Naive B cell (primary cell): ENCODE results near the gene COL19A1. TPM values are rescaled to one million over a fixed set of nuclear protein-coding genes. Genes with fewer than 3 reads are reported as not detected.
"Not testable (repeated sequence)": the region's sequence is repeated elsewhere in the genome, so short reads cannot be mapped to it uniquely, and the experiment has no call there.

Experiments used
- ATAC-seq, 2 donors: fragments of 150-1000 bp; cut with Tn5 transposase; 2 replicates each; pipeline ENCODE4 v1.10.0; 2021; ENCODE audit warnings: low read depth in 2 of 2, mild to moderate bottlenecking in 2 of 2, moderate library complexity in 2 of 2
- DNase-seq: peaks from one replicate; pipeline ENCODE4 v3.0.0; 2022
- H3K27ac Mint-ChIP-seq, 6 donors: one replicate each; pipeline ENCODE4 v1.8.0; 2020 to 2022; ENCODE audit warnings: mild to moderate bottlenecking in 6 of 6, mixed read lengths in 6 of 6, moderate library complexity in 5 of 6, inconsistent platforms in 2 of 6
- H3K27me3 Mint-ChIP-seq, 3 donors: one replicate each; pipeline ENCODE4 v1.8.0; 2021 to 2022; ENCODE audit warnings: mixed read lengths in 3 of 3, mild to moderate bottlenecking in 1 of 3
- H3K36me3 Mint-ChIP-seq, 2 donors: one replicate each; pipeline ENCODE4 v1.8.0; 2020 to 2022; ENCODE audit warnings: mixed read lengths in 2 of 2, inconsistent platforms in 1 of 2, mild to moderate bottlenecking in 1 of 2
- H3K4me1 Mint-ChIP-seq, 3 donors: one replicate each; pipeline ENCODE4 v1.8.0; 2020 to 2022; ENCODE audit warnings: mixed read lengths in 3 of 3, inconsistent platforms in 1 of 3, mild to moderate bottlenecking in 1 of 3, moderate library complexity in 1 of 3
- H3K4me3 Mint-ChIP-seq, 8 donors: one replicate each; pipeline ENCODE4 v1.8.0; 2020 to 2022; ENCODE audit warnings: mild to moderate bottlenecking in 8 of 8, mixed read lengths in 8 of 8, moderate library complexity in 8 of 8, inconsistent platforms in 2 of 8
- H3K9me3 Mint-ChIP-seq, 7 donors: one replicate each; pipeline ENCODE4 v1.8.0; 2020 to 2022; ENCODE audit warnings: mixed read lengths in 7 of 7, mild to moderate bottlenecking in 5 of 7, inconsistent platforms in 2 of 7, moderate library complexity in 1 of 7
- polyA plus RNA-seq, 6 donors: library from polyadenylated mRNA; unstranded; fragments of 300-500 nt; fragmentation: Illumina TruSeq; gene quantifications; one replicate each; pipeline ENCODE4 v1.2.3, GENCODE V29; 2021; ENCODE audit warnings: low read depth in 6 of 6

The COL19A1 gene
- polyA plus RNA-seq = 10 to 100 TPM; 14.1 to 47.3 (median 31.9) TPM

GRCh38 chr6:69866351-69866769 lies at the start of gene COL19A1:
COL19A1 (plus strand) TSS chr6:69866556; CDS start chr6:69879568, 13,012 bp downstream.
- no peaks in the 10 kb centered on the region for H3K9me3 Mint-ChIP-seq
- peak; percentile 38 to 41 for ATAC-seq
- H3K36me3 Mint-ChIP-seq = peaks cover 32 to 33% of the 10 kb centered on the region in 2 donors
- H3K4me1 Mint-ChIP-seq = peaks cover 60 to 79% (median 74%) of the 10 kb centered on the region in 3 donors
- peak; percentile 64 for DNase-seq
- H3K27me3 Mint-ChIP-seq = peaks cover 0 to 4% (median 0%) of the 10 kb centered on the region in 3 donors
- H3K27ac Mint-ChIP-seq = peak within 1 kb of the TSS; percentile 98 to 99 (median 99)
- H3K4me3 Mint-ChIP-seq = peak within 1 kb of the TSS; percentile 90 to 99 (median 95)

DNA sequence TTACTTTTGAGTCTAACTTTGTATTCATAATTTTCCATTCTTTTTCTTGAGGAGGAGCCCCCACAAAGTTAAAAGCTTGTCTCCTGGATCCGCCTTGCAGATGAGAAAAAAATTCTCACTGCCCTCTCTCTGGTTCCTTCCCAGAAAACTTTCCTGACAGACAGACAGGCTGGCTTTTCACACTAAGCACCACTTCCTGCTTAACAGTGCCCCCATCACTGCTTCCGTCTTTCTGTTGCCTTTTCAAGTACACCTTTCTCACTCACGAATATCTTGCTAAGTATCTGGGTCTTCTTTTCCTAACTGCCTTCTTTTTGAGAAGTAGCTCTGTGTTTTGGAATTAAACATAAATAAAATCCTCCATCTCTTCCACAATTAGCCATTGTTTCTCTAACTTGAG lies 49.8 kb upstream of the COL19A1 start:
- peaks cover 3 to 5% of the 10 kb centered on the region in 2 donors for H3K36me3 Mint-ChIP-seq
- H3K27me3 Mint-ChIP-seq = no peaks in the 10 kb centered on the region
- peaks cover 0 to under 1% (median 0%) of the 10 kb centered on the region in 7 donors for H3K9me3 Mint-ChIP-seq
- H3K4me3 Mint-ChIP-seq = peak overlapping the region; percentile 57 to 92 (median 84)
- H3K27ac Mint-ChIP-seq = peak overlapping the region; percentile 80 to 98 (median 96)
- ATAC-seq = peak; percentile 47 to 56
- peak; percentile 29 for DNase-seq
- H3K4me1 Mint-ChIP-seq = peaks cover 47 to 50% (median 47%) of the 10 kb centered on the region in 3 donors

- Mint-ChIP-seq H3K4me3 (no peak overlapping the region), H3K27me3 (no peaks in the 10 kb centered on the region), H3K36me3 (peaks cover 3 to 5% of the 10 kb centered on the region in 2 donors), H3K9me3 (no peaks in the 10 kb centered on the region), H3K27ac (peak overlapping the region in 3 of 6 donors; percentile 4 to 68 (median 13)), H3K4me1 (peaks cover 39 to 42% (median 40%) of the 10 kb centered on the region in 3 donors)
- DNase-seq (no peak), ATAC-seq (no peak)
Measured at GRCh38 chr6:69817358-69817757, 49.0 kb upstream of the COL19A1 start.

GRCh38 chr6:69818223-69818930 lies 48.0 kb upstream of the COL19A1 start:
- no peaks in the 10 kb centered on the region for H3K9me3 Mint-ChIP-seq
- DNase-seq (no peak), ATAC-seq (no peak)
- H3K36me3 Mint-ChIP-seq = peaks cover 3 to 5% of the 10 kb centered on the region in 2 donors
- H3K27me3 Mint-ChIP-seq = no peaks in the 10 kb centered on the region
- H3K27ac Mint-ChIP-seq = peak overlapping the region in 5 of 6 donors; percentile 14 to 61 (median 36)
- peaks cover 30 to 32% (median 31%) of the 10 kb centered on the region in 3 donors for H3K4me1 Mint-ChIP-seq
- H3K4me3 Mint-ChIP-seq = no peak overlapping the region

- DNase-seq (no peak), ATAC-seq (no peak)
- H3K27ac Mint-ChIP-seq = no peak overlapping the region
- no peak overlapping the region for H3K4me3 Mint-ChIP-seq
- no peaks in the 10 kb centered on the region for H3K27me3 Mint-ChIP-seq
- peaks cover 23 to 25% (median 25%) of the 10 kb centered on the region in 3 donors for H3K4me1 Mint-ChIP-seq
- peaks cover 5 to 8% of the 10 kb centered on the region in 2 donors for H3K36me3 Mint-ChIP-seq
- no peaks in the 10 kb centered on the region for H3K9me3 Mint-ChIP-seq
Measured at GRCh38 chr6:69819138-69819537, 47.2 kb upstream of the COL19A1 start.

- Mint-ChIP-seq H3K9me3 (no peaks in the 10 kb centered on the region), H3K27me3 (no peaks in the 10 kb centered on the region), H3K36me3 (peaks cover 5 to 8% of the 10 kb centered on the region in 2 donors), H3K27ac (no peak overlapping the region), H3K4me3 (no peak overlapping the region), H3K4me1 (peaks cover 19 to 22% (median 19%) of the 10 kb centered on the region in 3 donors)
- ATAC-seq (no peak), DNase-seq (no peak)
Measured at GRCh38 chr6:69820018-69820417, 46.3 kb upstream of the COL19A1 start.

GRCh38 chr6:69820438-69820837 lies 45.9 kb upstream of the COL19A1 start:
- Mint-ChIP-seq H3K36me3 (peaks cover 5 to 8% of the 10 kb centered on the region in 2 donors), H3K27ac (peak overlapping the region in 1 of 6 donors; percentile 51), H3K4me1 (peaks cover 15 to 18% (median 15%) of the 10 kb centered on the region in 3 donors), H3K4me3 (no peak overlapping the region), H3K27me3 (no peaks in the 10 kb centered on the region), H3K9me3 (no peaks in the 10 kb centered on the region)
- ATAC-seq (no peak), DNase-seq (no peak)

DNA sequence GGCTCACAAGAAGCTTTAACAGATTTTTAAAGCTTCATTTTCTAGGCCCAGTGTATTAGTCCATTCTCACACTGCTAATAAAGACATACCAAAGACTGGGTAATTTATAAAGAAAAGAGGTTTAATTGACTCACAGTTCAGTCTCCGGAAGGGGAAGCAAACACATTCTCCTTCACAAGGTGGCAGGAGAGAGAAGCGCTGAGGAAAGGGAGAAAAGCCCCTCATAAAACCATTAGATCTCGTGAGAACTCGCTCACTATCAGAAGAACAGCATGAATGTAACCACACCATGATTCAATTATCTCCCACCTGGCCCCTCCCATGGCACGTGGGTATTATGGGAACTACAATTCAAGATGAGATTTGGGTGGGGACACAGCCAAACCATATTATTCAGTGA lies 42.0 kb upstream of the COL19A1 start:
- not testable (repeated sequence) for ATAC-seq, H3K4me1 Mint-ChIP-seq, H3K27me3 Mint-ChIP-seq, DNase-seq, H3K4me3 Mint-ChIP-seq, H3K9me3 Mint-ChIP-seq
- Mint-ChIP-seq H3K27ac (peak overlapping the region in 1 of 6 donors; percentile 20), H3K36me3 (peaks cover 5 to 13% of the 10 kb centered on the region in 2 donors)

DNA sequence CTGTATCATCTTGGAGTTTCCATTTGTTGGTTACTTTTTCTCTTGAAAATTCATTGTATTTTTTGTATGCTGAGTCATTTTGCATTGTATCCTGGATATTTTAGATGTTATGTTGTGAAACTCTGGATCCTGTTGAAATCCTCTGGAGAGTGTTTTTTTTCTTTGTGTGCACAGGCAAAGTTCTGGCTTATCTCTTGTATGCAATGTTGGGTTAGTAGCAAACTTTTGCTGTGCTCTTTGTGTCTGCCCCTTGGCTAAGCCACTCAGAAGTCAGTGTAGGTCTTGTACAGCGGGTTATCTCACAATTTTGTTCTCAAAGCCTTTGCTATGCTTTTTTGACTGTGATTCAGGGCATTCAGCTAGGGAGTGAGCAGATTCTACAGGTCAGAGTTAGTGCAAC lies 40.5 kb upstream of the COL19A1 start:
- Mint-ChIP-seq H3K27me3 (no peaks in the 10 kb centered on the region), H3K4me1 (peaks cover 0 to 5% (median 3%) of the 10 kb centered on the region in 3 donors), H3K36me3 (peaks cover 0 to 13% of the 10 kb centered on the region in 2 donors), H3K27ac (peak overlapping the region in 1 of 6 donors; percentile 48), H3K9me3 (no peaks in the 10 kb centered on the region), H3K4me3 (no peak overlapping the region)
- no peak for ATAC-seq
- no peak for DNase-seq

DNA sequence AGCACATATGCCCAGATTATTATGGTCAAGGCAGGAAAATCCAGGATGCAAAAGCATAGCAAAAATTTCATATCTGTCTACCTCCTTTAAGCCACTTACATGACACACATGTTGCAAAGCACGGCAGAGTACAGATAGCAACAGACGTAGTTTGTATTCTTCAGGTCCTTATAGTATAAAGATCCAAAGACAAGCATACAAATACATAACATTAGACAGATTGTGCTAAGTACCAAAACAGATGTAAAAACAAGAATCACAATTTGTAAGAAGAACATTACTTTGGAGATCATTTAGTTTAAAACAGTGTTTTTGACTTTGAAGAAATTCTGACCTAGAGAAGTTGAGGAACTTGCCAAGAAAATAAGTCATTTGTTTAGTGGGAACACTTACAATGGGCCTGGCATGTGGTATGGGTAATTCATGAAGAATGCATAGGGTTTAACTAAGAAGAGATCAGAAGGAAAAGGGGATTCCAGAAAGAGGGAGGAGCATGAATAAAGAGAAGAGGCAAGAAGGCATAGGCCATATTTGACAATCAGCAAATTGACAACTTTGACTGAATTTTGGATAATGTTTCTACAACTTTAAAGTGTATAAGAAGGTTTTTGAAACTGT lies 39.0 kb upstream of the COL19A1 start:
- peaks cover 0 to 5% (median 3%) of the 10 kb centered on the region in 3 donors for H3K4me1 Mint-ChIP-seq
- ATAC-seq = no peak

GRCh38 chr6:69832558-69832957 lies 33.8 kb upstream of the COL19A1 start:
- ATAC-seq (no peak), DNase-seq (no peak)
- Mint-ChIP-seq H3K27ac (peak overlapping the region in 1 of 6 donors; percentile 51), H3K4me3 (no peak overlapping the region), H3K9me3 (no peaks in the 10 kb centered on the region), H3K4me1 (peaks cover 12 to 20% (median 20%) of the 10 kb centered on the region in 3 donors), H3K27me3 (no peaks in the 10 kb centered on the region), H3K36me3 (peaks cover 0 to 6% of the 10 kb centered on the region in 2 donors)

More for the DNA sequence above, 39.0 kb upstream of the COL19A1 start:
- Mint-ChIP-seq H3K36me3 (peaks cover 0 to 10% of the 10 kb centered on the region in 2 donors), H3K9me3 (no peaks in the 10 kb centered on the region), H3K27ac (no peak overlapping the region), H3K4me3 (no peak overlapping the region), H3K27me3 (no peaks in the 10 kb centered on the region)
- DNase-seq = no peak

DNA sequence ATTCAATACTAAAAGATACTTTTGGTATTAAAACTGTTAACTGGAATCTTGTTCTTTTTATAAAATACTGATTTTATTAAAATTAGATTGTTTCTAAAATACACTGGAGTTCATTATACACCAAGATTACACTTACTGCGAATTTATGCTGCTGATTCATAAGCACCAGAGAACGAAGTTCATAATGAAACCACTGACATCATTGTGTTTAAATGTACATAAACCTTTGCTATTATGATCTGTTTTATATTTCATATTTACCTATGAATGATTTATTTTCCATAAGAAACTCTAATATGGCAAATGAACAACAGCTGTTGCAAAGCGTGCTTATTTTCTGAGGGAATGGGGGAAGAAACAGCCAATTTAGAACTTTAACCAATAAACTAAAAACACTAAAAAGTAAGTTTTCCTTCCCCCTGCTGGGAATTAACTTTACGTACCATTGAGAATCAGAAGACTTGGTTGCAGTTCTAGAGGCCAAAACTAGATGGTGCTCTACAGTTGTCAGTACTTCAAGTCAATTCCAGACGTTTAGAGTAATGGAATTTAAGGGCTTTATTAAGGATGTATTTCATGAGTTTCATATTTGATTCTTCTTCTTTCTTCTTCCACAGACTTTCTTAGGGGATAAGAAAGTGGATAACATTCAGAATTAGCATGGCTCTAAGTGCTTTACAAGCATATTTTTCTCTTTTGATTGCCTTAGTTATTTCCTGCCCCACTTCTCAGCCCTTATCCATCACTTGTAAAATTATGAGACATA lies 30.8 kb upstream of the COL19A1 start:
- Mint-ChIP-seq H3K36me3 (no peaks in the 10 kb centered on the region), H3K9me3 (no peaks in the 10 kb centered on the region), H3K4me3 (peak overlapping the region in 7 of 8 donors; percentile 1 to 71 (median 12)), H3K4me1 (peaks cover 16 to 26% (median 20%) of the 10 kb centered on the region in 3 donors), H3K27me3 (no peaks in the 10 kb centered on the region), H3K27ac (peak overlapping the region; percentile 27 to 83 (median 74))
- ATAC-seq = peak; percentile 72 to 75
- DNase-seq = peak; percentile 40

- no peaks in the 10 kb centered on the region for H3K9me3 Mint-ChIP-seq
Measured at GRCh38 chr6:69841862-69842261, 24.5 kb upstream of the COL19A1 start.

More at GRCh38 chr6:69841862-69842261, 24.5 kb upstream of the COL19A1 start:
- Mint-ChIP-seq H3K4me3 (peak overlapping the region in 3 of 8 donors; percentile 6 to 61 (median 16)), H3K27me3 (no peaks in the 10 kb centered on the region), H3K27ac (peak overlapping the region in 2 of 6 donors; percentile 3 to 5), H3K4me1 (peaks cover 17 to 45% (median 26%) of the 10 kb centered on the region in 3 donors), H3K36me3 (peaks cover 0 to 4% of the 10 kb centered on the region in 2 donors)
- DNase-seq (no peak), ATAC-seq (peak; percentile 56 to 63)
